Hepatocyte (in vitro differentiated cells): ENCODE measurements around the gene RNF121. TPM values are rescaled to one million over a fixed set of nuclear protein-coding genes. Genes with fewer than 3 reads are reported as not detected.

Experiments used
- DNase-seq: peaks from one replicate; pipeline ENCODE4 v3.0.0-alpha.2; 2016; ENCODE audit warnings: low spot score
- H2AFZ ChIP-seq: fragments of 200-600 bp; sonication (generic); 2 replicates; pipeline ENCODE4 v1.6.0; 2016; ENCODE audit warnings: antibody characterized with exemption, mild to moderate bottlenecking
- H3K27ac ChIP-seq: fragments of 200-600 bp; sonication (generic); 2 replicates; pipeline ENCODE4 v1.5.1; 2016; ENCODE audit warnings: mild to moderate bottlenecking
- H3K27me3 ChIP-seq: fragments of 200-600 bp; sonication (generic); 2 replicates; pipeline ENCODE4 v1.6.1; 2016
- H3K36me3 ChIP-seq: fragments of 200-600 bp; sonication (generic); replicated peaks from 2 replicates; pipeline ENCODE4 v1.5.1; 2016; ENCODE audit warnings: low read depth; ENCODE audit not compliant: insufficient read depth
- H3K4me1 ChIP-seq: fragments of 200-600 bp; sonication (generic); 2 replicates; pipeline ENCODE4 v1.5.1; 2016; ENCODE audit warnings: mild to moderate bottlenecking, moderate library complexity; ENCODE audit not compliant: insufficient read depth
- H3K4me2 ChIP-seq: fragments of 200-600 bp; sonication (generic); 2 replicates; pipeline ENCODE4 v1.6.0; 2016
- H3K4me3 ChIP-seq: fragments of 200-600 bp; sonication (generic); 2 replicates; pipeline ENCODE4 v1.5.1; 2016; ENCODE audit warnings: mild to moderate bottlenecking
- H3K79me2 ChIP-seq: fragments of 200-600 bp; sonication (generic); 2 replicates; pipeline ENCODE4 v1.6.0; 2017; ENCODE audit warnings: mild to moderate bottlenecking
- H3K9me2 ChIP-seq: fragments of 200-600 bp; sonication (generic); replicated peaks from 2 replicates; pipeline ENCODE4 v1.6.0; 2017; ENCODE audit warnings: mild to moderate bottlenecking; ENCODE audit not compliant: insufficient read depth
- H3K9me3 ChIP-seq: fragments of 200-600 bp; sonication (generic); 2 replicates; pipeline ENCODE4 v1.5.1; 2016; ENCODE audit warnings: low read depth, mild to moderate bottlenecking
- H4K20me1 ChIP-seq: fragments of 200-600 bp; sonication (generic); 2 replicates; pipeline ENCODE4 v1.6.0; 2016; ENCODE audit warnings: mild to moderate bottlenecking; ENCODE audit not compliant: insufficient read depth, poor library complexity, severe bottlenecking
- EZH2 ChIP-seq: fragments of 200-600 bp; sonication (generic); IDR thresholded peaks from 2 replicates; pipeline ENCODE4 v1.6.1; 2016; ENCODE audit warnings: antibody characterized with exemption, mild to moderate bottlenecking, borderline replicate concordance
- EZH2phosphoT487 ChIP-seq: fragments of 200-600 bp; sonication (generic); IDR thresholded peaks from one replicate; pipeline ENCODE4 v1.6.1; 2018; ENCODE audit warnings: antibody characterized with exemption, mild to moderate bottlenecking, low read depth, moderate library complexity; ENCODE audit not compliant: unreplicated experiment, severe bottlenecking
- WGBS: methylation state at CpG from one replicate; pipeline ENCODE4 v1.1.6; 2016; ENCODE audit warnings: low lambda C conversion rate; ENCODE audit errors: missing lambda C conversion rate; 5-methylcytosine and 5-hydroxymethylcytosine counted together
- polyA plus RNA-seq: library from polyadenylated mRNA; unstranded; fragments of >200 nt; fragmentation: Nextera tagmentation; extraction: Ambion mirVana; gene quantifications from 2 replicates; pipeline ENCODE4 v1.2.1, GENCODE V29; 2016
- total RNA-seq: library from RNA; depleted of rRNA; stranded (reverse); fragments of >200 nt; gene quantifications from 2 replicates; pipeline ENCODE4 v1.2.3, GENCODE V29; 2014
- TF ChIP-seq, protein P1 (sequence below): fragments of 200-600 bp; sonication (generic); IDR thresholded peaks from 2 replicates; pipeline ENCODE4 v1.5.1; 2016; ENCODE audit warnings: antibody characterized with exemption, mild to moderate bottlenecking; ENCODE audit not compliant: poor library complexity

RNF121 gene
- total and polyA plus RNA-seq, 2 experiments from 2014 or later, result 26.5 to 29.4 TPM

GRCh38 chr11:72012091-72012630 lies 83.3 kb downstream of the RNF121 start:
- no peaks in the 10 kb centered on the region for H3K9me2 ChIP-seq
- WGBS, result 84% methylated on average over 5 of the region's 5 CpGs
- no peak for DNase-seq
- no peak overlapping the region for H3K27ac ChIP-seq
- H3K4me1 ChIP-seq, result no peaks in the 10 kb centered on the region
- H3K4me3 ChIP-seq, result no peak overlapping the region
- H4K20me1 ChIP-seq, result peaks cover 41% of the 10 kb centered on the region
- no peaks in the 10 kb centered on the region for H3K9me3 ChIP-seq
- no peaks in the 10 kb centered on the region for H3K27me3 ChIP-seq
- peaks cover 4% of the 10 kb centered on the region for H3K36me3 ChIP-seq
- H3K4me2 ChIP-seq, result no peak overlapping the region
- TF ChIP-seq, protein P1, sequence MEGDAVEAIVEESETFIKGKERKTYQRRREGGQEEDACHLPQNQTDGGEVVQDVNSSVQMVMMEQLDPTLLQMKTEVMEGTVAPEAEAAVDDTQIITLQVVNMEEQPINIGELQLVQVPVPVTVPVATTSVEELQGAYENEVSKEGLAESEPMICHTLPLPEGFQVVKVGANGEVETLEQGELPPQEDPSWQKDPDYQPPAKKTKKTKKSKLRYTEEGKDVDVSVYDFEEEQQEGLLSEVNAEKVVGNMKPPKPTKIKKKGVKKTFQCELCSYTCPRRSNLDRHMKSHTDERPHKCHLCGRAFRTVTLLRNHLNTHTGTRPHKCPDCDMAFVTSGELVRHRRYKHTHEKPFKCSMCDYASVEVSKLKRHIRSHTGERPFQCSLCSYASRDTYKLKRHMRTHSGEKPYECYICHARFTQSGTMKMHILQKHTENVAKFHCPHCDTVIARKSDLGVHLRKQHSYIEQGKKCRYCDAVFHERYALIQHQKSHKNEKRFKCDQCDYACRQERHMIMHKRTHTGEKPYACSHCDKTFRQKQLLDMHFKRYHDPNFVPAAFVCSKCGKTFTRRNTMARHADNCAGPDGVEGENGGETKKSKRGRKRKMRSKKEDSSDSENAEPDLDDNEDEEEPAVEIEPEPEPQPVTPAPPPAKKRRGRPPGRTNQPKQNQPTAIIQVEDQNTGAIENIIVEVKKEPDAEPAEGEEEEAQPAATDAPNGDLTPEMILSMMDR, result no peak
- TF ChIP-seq EZH2phosphoT487, result no peak
- H2AFZ ChIP-seq, result no peak overlapping the region
- H3K79me2 ChIP-seq, result peaks cover 3% of the 10 kb centered on the region

GRCh38 chr11:72012897-72013721 lies 84.3 kb downstream of the RNF121 start:
- TF ChIP-seq EZH2phosphoT487, result no peak
- TF ChIP-seq EZH2, result no peak
- TF ChIP-seq, protein P1, result no peak
- no peak overlapping the region for H2AFZ ChIP-seq
- WGBS, result 97% methylated on average over 32 of the region's 33 CpGs
- peaks cover 3% of the 10 kb centered on the region for H3K79me2 ChIP-seq
- peaks cover under 1% of the 10 kb centered on the region for H3K36me3 ChIP-seq
- no peak overlapping the region for H3K4me2 ChIP-seq
- no peaks in the 10 kb centered on the region for H3K9me3 ChIP-seq
- no peak overlapping the region for H3K4me3 ChIP-seq
- no peaks in the 10 kb centered on the region for H3K9me2 ChIP-seq
- DNase-seq, result no peak
- peaks cover 41% of the 10 kb centered on the region for H4K20me1 ChIP-seq
- H3K27me3 ChIP-seq, result no peaks in the 10 kb centered on the region
- H3K4me1 ChIP-seq, result no peaks in the 10 kb centered on the region
- H3K27ac ChIP-seq, result no peak overlapping the region

DNA sequence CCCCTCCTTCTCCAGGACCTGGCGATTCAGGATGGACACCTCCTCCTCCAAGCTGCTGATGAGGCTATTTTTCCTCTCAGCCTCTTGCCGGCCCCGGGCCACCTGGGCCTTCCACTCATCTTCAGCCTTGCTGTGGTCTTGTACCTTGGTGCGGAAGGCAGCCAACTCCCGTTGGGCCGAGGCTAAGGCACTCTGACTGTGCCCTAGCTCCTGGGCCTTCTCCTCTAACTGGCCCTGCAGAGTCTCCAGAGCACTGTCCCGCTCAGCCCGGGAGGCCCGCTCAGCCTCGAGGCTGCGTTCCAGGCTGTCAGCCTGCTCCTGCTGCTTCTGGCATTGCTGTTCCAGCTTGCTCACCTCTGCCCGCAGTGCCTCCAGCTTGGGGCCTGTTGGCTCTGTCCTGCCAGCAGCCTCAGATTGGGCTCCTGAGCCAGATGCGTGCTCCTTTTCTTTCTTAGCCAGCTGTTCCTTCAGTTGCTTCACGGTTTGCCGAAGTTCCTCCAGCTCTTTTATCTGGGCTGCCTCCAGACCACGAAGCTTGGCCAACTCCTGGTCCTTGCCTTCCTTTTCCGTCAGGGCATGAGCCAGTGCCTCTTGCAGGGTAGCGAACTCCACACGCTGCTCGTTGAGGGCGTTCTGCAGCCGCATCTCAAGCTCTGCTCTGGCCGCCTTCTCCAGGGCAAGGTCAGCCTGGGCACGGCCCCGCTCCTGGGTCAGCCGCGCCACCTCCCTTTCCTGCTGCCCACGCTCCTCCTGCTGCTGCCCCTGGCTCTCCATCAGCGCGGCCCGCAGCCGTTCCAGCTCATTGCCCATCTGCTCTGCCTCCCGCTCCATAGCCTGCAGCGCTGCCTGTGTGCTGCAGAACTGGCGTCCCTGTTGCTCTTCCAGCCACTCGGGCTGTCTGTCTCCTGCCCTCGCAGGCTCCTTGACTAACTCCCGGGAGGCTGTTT lies 85.2 kb downstream of the RNF121 start:
- Histone ChIP-seq H3K9me2 (no peaks in the 10 kb centered on the region), H2AFZ (no peak overlapping the region), H3K9me3 (no peaks in the 10 kb centered on the region), H3K27me3 (no peaks in the 10 kb centered on the region), H3K4me3 (no peak overlapping the region), H3K79me2 (peaks cover 3% of the 10 kb centered on the region), H3K4me2 (no peak overlapping the region), H3K4me1 (no peaks in the 10 kb centered on the region), H3K27ac (no peak overlapping the region), H3K36me3 (no peaks in the 10 kb centered on the region), H4K20me1 (peaks cover 35% of the 10 kb centered on the region)
- DNase-seq, result no peak
- 96% methylated on average over 38 of the region's 38 CpGs for WGBS
- TF ChIP-seq EZH2, result no peak
- TF ChIP-seq, protein P1, result no peak
- no peak for TF ChIP-seq EZH2phosphoT487
